Uterus (tissue), 2 donors: ENCODE data around the gene ZNF668.
"Not testable (repeated sequence)": the region's sequence is repeated elsewhere in the genome, so short reads cannot be mapped to it uniquely, and the experiment has no call there.

Experiments
- POLR2A ChIP-seq, 2 donors: fragments of 450-650 bp; IDR thresholded peaks; one replicate each; pipeline ENCODE4 v1.6.1; 2016; ENCODE audit warnings: antibody characterized with exemption in 2 of 2, mild to moderate bottlenecking in 1 of 2, moderate library complexity in 1 of 2
- TF ChIP-seq, protein P1 (sequence below), 4 experiments: fragments of 200-600 bp in 2 of 4; fragments of 450-650 bp in 2 of 4; sonication (generic) in 2 of 4; IDR thresholded peaks; one replicate each; pipeline ENCODE4 v1.5.1; 2016 to 2019; ENCODE audit warnings: antibody characterized with exemption in 4 of 4, mild to moderate bottlenecking in 2 of 4, moderate library complexity in 1 of 4

DNA sequence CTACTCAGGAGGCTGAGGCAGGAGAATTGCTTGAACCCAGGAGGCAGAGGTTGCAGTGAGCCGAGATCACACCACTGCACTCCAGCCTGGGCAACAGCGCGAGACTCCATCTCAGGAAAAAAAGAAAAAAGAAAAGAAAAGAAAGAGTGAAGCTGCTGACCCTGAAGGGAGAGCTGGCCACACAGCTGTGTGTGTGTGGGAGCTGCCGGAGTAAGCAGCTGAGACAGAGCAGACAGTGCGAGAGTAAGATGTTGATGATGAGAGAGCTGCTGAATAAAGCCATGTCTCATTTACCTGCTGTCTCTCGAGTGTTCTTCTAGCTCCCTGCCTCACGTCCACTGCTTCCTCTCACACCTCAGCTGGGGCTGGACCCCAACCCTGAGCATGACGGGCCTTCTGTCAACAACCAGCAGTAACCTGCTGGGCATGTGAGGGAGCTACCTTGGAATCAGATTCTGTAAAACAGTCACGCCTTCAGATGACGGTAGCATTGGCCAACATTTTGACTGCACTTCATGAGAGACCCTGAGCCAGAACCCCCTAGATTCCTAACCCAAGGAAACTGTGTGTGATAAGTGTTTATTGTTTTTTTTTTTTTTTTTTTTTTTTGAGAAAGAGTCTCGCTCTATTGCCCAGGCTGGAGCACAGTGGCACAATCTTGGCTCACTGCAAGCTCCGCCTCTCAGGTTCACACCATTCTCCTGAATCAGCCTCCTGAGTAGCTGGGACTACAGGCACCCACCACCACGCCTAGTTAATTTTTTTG is 27.0 kb upstream of the ZNF668 start:
- TF ChIP-seq, protein P1, sequence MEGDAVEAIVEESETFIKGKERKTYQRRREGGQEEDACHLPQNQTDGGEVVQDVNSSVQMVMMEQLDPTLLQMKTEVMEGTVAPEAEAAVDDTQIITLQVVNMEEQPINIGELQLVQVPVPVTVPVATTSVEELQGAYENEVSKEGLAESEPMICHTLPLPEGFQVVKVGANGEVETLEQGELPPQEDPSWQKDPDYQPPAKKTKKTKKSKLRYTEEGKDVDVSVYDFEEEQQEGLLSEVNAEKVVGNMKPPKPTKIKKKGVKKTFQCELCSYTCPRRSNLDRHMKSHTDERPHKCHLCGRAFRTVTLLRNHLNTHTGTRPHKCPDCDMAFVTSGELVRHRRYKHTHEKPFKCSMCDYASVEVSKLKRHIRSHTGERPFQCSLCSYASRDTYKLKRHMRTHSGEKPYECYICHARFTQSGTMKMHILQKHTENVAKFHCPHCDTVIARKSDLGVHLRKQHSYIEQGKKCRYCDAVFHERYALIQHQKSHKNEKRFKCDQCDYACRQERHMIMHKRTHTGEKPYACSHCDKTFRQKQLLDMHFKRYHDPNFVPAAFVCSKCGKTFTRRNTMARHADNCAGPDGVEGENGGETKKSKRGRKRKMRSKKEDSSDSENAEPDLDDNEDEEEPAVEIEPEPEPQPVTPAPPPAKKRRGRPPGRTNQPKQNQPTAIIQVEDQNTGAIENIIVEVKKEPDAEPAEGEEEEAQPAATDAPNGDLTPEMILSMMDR (IDR thresholded peaks at IDR 0.05), result not testable (repeated sequence)
- not testable (repeated sequence) for TF ChIP-seq POLR2A (IDR thresholded peaks at IDR 0.05)
